ENCODE measurements around the gene TSHR. TPM values are rescaled to one million over a fixed set of nuclear protein-coding genes. Genes with fewer than 3 reads are reported as not detected.

The TSHR gene
- total and polyA plus RNA-seq, 2 donors (not counting 3 experiments of a cell fraction or from before 2014, with no cell fraction given), result not detected

GRCh38 chr14:81095539-81095938, 140.1 kb downstream of the TSHR start:
- Histone ChIP-seq H3K4me2 (ENCODE audit: insufficient read depth, low read length) (no peak overlapping the region), H4K20me1 (replicated peaks; ENCODE audit: control insufficient read depth, extremely low read depth, insufficient read depth, low read length) (no peaks in the 10 kb centered on the region), H3K9me3 (replicated peaks; ENCODE audit: control insufficient read depth, insufficient read depth, low read length) (no peaks in the 10 kb centered on the region), H3K27ac (ENCODE audit: insufficient read depth, low read depth, low read length) (no peak overlapping the region), H3K9me1 (replicated peaks; ENCODE audit: control insufficient read depth, extremely low read depth, insufficient read depth, low read length) (no peaks in the 10 kb centered on the region), H3K79me2 (ENCODE audit: control insufficient read depth, insufficient read depth, low read length) (no peaks in the 10 kb centered on the region), H3K36me3 (ENCODE audit: control insufficient read depth in 2 of 2, extremely low read depth in 1 of 2, insufficient read depth in 2 of 2, low read length in 2 of 2) (no peaks in the 10 kb centered on the region), H2AFZ (ENCODE audit: low read depth, low read length) (no peak overlapping the region), H3K4me3 (replicated peaks in 1 of 3; ENCODE audit: insufficient read depth in 1 of 3, low read depth in 1 of 3, low read length in 3 of 3) (no peak overlapping the region), H3K4me1 (ENCODE audit: control insufficient read depth, extremely low read depth, insufficient read depth, low read length) (no peaks in the 10 kb centered on the region), H3K27me3 (ENCODE audit: control insufficient read depth in 2 of 2, insufficient read depth in 2 of 2, low read length in 2 of 2) (no peaks in the 10 kb centered on the region), H3K9ac (replicated peaks; ENCODE audit: extremely low read depth, insufficient read depth, low read length) (no peak overlapping the region)
- ChIA-PET POLR2A (no interaction called here), CTCF (no interaction called here)
- TF ChIP-seq EZH2 (IDR thresholded peaks at IDR 0.05; ENCODE audit: borderline replicate concordance, low read depth, low read length, severe bottlenecking) (no peak), CTCF (IDR thresholded peaks at IDR 0.05; ENCODE audit: extremely low read depth in 1 of 2, insufficient read depth in 1 of 2, low read depth in 1 of 2, low read length in 2 of 2) (no peak), JUN (IDR thresholded peaks at IDR 0.05; ENCODE audit: borderline replicate concordance, insufficient read depth, insufficient read length, low read depth) (no peak), MYC (IDR thresholded peaks at IDR 0.05; ENCODE audit: low read depth, low read length) (no peak), GATA2 (IDR thresholded peaks at IDR 0.05; ENCODE audit: insufficient read depth, insufficient read length, low read depth, low read length) (no peak), MAX (IDR thresholded peaks at IDR 0.05; ENCODE audit: insufficient read depth, insufficient read length) (no peak), POLR2AphosphoS5 (IDR thresholded peaks at IDR 0.05; ENCODE audit: insufficient read depth, low read depth, low read length) (no peak), FOS (IDR thresholded peaks at IDR 0.05; ENCODE audit: borderline replicate concordance, insufficient read depth, low read length) (no peak), POLR2A (IDR thresholded peaks at IDR 0.05; ENCODE audit: low read depth, low read length) (no peak)
- dilution Hi-C loops (cut with MboI; ENCODE audit: extremely low pct_ligation_motif_present, low sequenced_read_pairs), result no loop called here
- DNase-seq (ENCODE audit: low read depth, low spot score), result no peak
- no peak for FAIRE-seq
- no TSS peak for BruUV-seq (replicated peaks)
- intact Hi-C loops (cut with micrococcal nuclease), result no loop called here
